ENCODE results near the gene IFRD2. TPM values are rescaled to one million over a fixed set of nuclear protein-coding genes. Genes with fewer than 3 reads are reported as not detected.
A peak's percentile ranks its signal among the peaks of the same experiment; 100 is the strongest.

Gene IFRD2
- total and polyA plus RNA-seq, 2 of the 13 experiments (the other 11 are each of a cell fraction or from before 2014, with no cell fraction given) = 32.8 to 96.1 TPM

GRCh38 chr3:50272911-50273688, 19.1 kb downstream of the IFRD2 start (continued):
- TF ChIP-seq HOMEZ (CRISPR knock-in tag; IDR thresholded peaks at IDR 0.05; ENCODE audit: low read depth) (no peak), ZNF577 (CRISPR knock-in tag; IDR thresholded peaks at IDR 0.05; ENCODE audit: borderline replicate concordance, low read depth) (no peak), EEA1 (CRISPR knock-in tag; IDR thresholded peaks at IDR 0.05; ENCODE audit: borderline replicate concordance) (no peak), MNT (IDR thresholded peaks at IDR 0.05) (no peak), ZNF230 (CRISPR knock-in tag; IDR thresholded peaks at IDR 0.05) (no peak), ZNF512 (CRISPR knock-in tag; IDR thresholded peaks at IDR 0.05) (no peak), TCF7L2 (IDR thresholded peaks at IDR 0.05; ENCODE audit: low read depth, low read length) (no peak), ZMYM2 (CRISPR knock-in tag; IDR thresholded peaks at IDR 0.05) (no peak), SP1 (IDR thresholded peaks at IDR 0.05) (no peak), SP1 (CRISPR knock-in tag; IDR thresholded peaks at IDR 0.05) (peak; percentile 40; the same call in 1 of the 2 replicates), NONO (IDR thresholded peaks at IDR 0.05) (no peak), NONO (CRISPR knock-in tag; conservative IDR thresholded peaks at IDR 0.05) (peak; percentile 86), ATRX (CRISPR knock-in tag; IDR thresholded peaks at IDR 0.05; ENCODE audit: borderline replicate concordance) (no peak), ARNTL (CRISPR knock-in tag; IDR thresholded peaks at IDR 0.05) (no peak), TOPORS (CRISPR knock-in tag; IDR thresholded peaks at IDR 0.05) (no peak), MED13 (CRISPR knock-in tag; IDR thresholded peaks at IDR 0.05) (no peak), ZNF570 (CRISPR knock-in tag; IDR thresholded peaks at IDR 0.05; ENCODE audit: borderline replicate concordance) (no peak), ZNF17 (CRISPR knock-in tag; IDR thresholded peaks at IDR 0.05) (no peak), ZNF652 (CRISPR knock-in tag; IDR thresholded peaks at IDR 0.05; ENCODE audit: borderline replicate concordance, low read depth) (no peak), MXD4 (CRISPR knock-in tag; IDR thresholded peaks at IDR 0.05) (no peak)

Data from HepG2 (cell line).